SK-N-SH (cell line): ENCODE results near the gene MECP2.

Source experiments
- RAD21 ChIP-seq: IDR thresholded peaks from 2 replicates; pipeline ENCODE4 v1.6.1; 2012; ENCODE audit warnings: mild to moderate bottlenecking, low read length
- SMC3 ChIP-seq: IDR thresholded peaks from 2 replicates; pipeline ENCODE4 v1.6.1; 2012; ENCODE audit warnings: low read depth, low read length, improper control_type of control experiment

DNA sequence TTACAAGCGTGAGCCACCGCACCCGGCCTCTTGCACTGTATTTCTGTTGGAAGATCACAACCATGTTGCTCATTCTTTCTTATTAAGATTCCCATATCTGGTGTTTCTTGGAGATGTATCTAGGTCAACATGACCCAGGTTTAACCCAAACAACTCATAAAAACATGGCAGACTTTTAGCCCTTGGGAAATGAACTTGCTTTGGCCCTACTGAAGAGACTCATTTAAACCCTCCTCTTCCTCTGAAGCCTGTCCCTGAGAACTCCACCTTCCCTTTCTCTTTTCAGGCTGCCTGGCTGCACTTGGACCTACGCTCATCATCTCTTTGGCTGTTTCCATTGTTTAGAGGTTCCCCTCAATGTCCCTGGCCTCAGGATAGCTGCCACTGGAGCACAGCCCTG lies 23.7 kb upstream of the MECP2 start:
- TF ChIP-seq SMC3 (no peak), RAD21 (no peak)
